DOHH2 (cell line): ENCODE measurements around the gene TRIM38.

Experiments used
- H3F3A ChIP-seq: fragments of 200-600 bp; sonication (generic), shearing (Covaris generic); 2 replicates; pipeline ENCODE4 v1.6.0; 2016; ENCODE audit warnings: antibody characterized with exemption, mild to moderate bottlenecking; ENCODE audit not compliant: control insufficient read depth, insufficient read depth
- H3K27ac ChIP-seq: fragments of 200-600 bp; sonication (generic); 2 replicates; pipeline ENCODE4 v1.5.1; 2014; ENCODE audit warnings: low read depth, mild to moderate bottlenecking, low read length, moderate library complexity
- H3K27me3 ChIP-seq: fragments of 200-600 bp; sonication (generic); 2 replicates; pipeline ENCODE4 v1.6.1; 2014; ENCODE audit warnings: mild to moderate bottlenecking, low read length, mixed read lengths; ENCODE audit not compliant: control insufficient read depth
- H3K36me3 ChIP-seq: fragments of 200-600 bp; sonication (generic); 2 replicates; pipeline ENCODE4 v1.6.1; 2014; ENCODE audit warnings: mild to moderate bottlenecking, low read length, moderate library complexity, mixed read lengths; ENCODE audit not compliant: control insufficient read depth
- H3K4me1 ChIP-seq: fragments of 200-600 bp; sonication (generic); 2 replicates; pipeline ENCODE4 v1.6.1; 2014; ENCODE audit warnings: mild to moderate bottlenecking, low read length, mixed read lengths; ENCODE audit not compliant: control insufficient read depth
- H3K4me2 ChIP-seq: fragments of 200-600 bp; sonication (generic); 2 replicates; pipeline ENCODE4 v1.6.0; 2014; ENCODE audit warnings: mild to moderate bottlenecking, low read length, moderate library complexity
- H3K4me3 ChIP-seq: fragments of 200-600 bp; sonication (generic); 2 replicates; pipeline ENCODE4 v1.5.1; 2014; ENCODE audit warnings: mild to moderate bottlenecking, low read length, mixed read lengths
- H3K79me2 ChIP-seq: fragments of 200-600 bp; sonication (generic); 2 replicates; pipeline ENCODE4 v1.6.1; 2014; ENCODE audit warnings: mild to moderate bottlenecking, low read length, mixed read lengths; ENCODE audit not compliant: control insufficient read depth
- H3K9me2 ChIP-seq: fragments of 200-600 bp; sonication (generic); replicated peaks from 2 replicates; pipeline ENCODE4 v1.6.1; 2014; ENCODE audit warnings: mild to moderate bottlenecking, low read length, mixed read lengths; ENCODE audit not compliant: control insufficient read depth
- H3K9me3 ChIP-seq: fragments of 200-600 bp; sonication (generic); 2 replicates; pipeline ENCODE4 v1.6.1; 2014; ENCODE audit warnings: antibody characterized with exemption, low read length, mixed read lengths; ENCODE audit not compliant: control insufficient read depth, insufficient read depth
- H4K20me1 ChIP-seq: fragments of 200-600 bp; sonication (generic); 2 replicates; pipeline ENCODE4 v1.6.0; 2014; ENCODE audit warnings: low read depth, mild to moderate bottlenecking, antibody characterized with exemption, low read length, moderate library complexity; ENCODE audit not compliant: control insufficient read depth, insufficient read depth
- CTCF ChIP-seq: fragments of 200-600 bp; sonication (generic); IDR thresholded peaks from one replicate; pipeline ENCODE4 v1.5.1; 2014; ENCODE audit warnings: antibody characterized with exemption, mild to moderate bottlenecking, low read depth, low read length; ENCODE audit not compliant: poor library complexity, severe bottlenecking
- EZH2phosphoT487 ChIP-seq: fragments of 200-600 bp; sonication (generic); IDR thresholded peaks from 2 replicates; pipeline ENCODE4 v1.6.1; 2017; ENCODE audit warnings: borderline replicate concordance, mild to moderate bottlenecking, antibody characterized with exemption, low read length, moderate library complexity, mixed read lengths

Gene TRIM38

GRCh38 chr6:26019967-26020328 is 57.3 kb downstream of the TRIM38 start:
- Histone ChIP-seq H3K4me2 (peak overlapping the region; percentile 96), H3K79me2 (no peaks in the 10 kb centered on the region), H3K9me2 (no peaks in the 10 kb centered on the region), H3K36me3 (peaks cover 12% of the 10 kb centered on the region), H4K20me1 (no peaks in the 10 kb centered on the region), H3K4me1 (peaks cover 39% of the 10 kb centered on the region), H3K27me3 (no peaks in the 10 kb centered on the region), H3K4me3 (peak overlapping the region; percentile 99), H3K9me3 (no peaks in the 10 kb centered on the region; the same call in 1 of the 2 replicates), H3F3A (peaks cover 23% of the 10 kb centered on the region), H3K27ac (peak overlapping the region; percentile 99)
- no peak for TF ChIP-seq EZH2phosphoT487
- no peak for TF ChIP-seq CTCF

GRCh38 chr6:26020329-26021000 is 57.9 kb downstream of the TRIM38 start:
- H3K9me2 ChIP-seq: no peaks in the 10 kb centered on the region
- no peaks in the 10 kb centered on the region for H3K79me2 ChIP-seq
- no peaks in the 10 kb centered on the region for H3K27me3 ChIP-seq
- no peaks in the 10 kb centered on the region for H4K20me1 ChIP-seq
- H3K9me3 ChIP-seq: no peaks in the 10 kb centered on the region; the same call in 1 of the 2 replicates
- H3K36me3 ChIP-seq: peaks cover 12% of the 10 kb centered on the region
- peak overlapping the region; percentile 99 for H3K27ac ChIP-seq
- peak overlapping the region; percentile 96 for H3K4me2 ChIP-seq
- H3F3A ChIP-seq: peaks cover 23% of the 10 kb centered on the region
- peaks cover 44% of the 10 kb centered on the region for H3K4me1 ChIP-seq
- H3K4me3 ChIP-seq: peak overlapping the region; percentile 99
- no peak for TF ChIP-seq CTCF
- TF ChIP-seq EZH2phosphoT487: no peak

DNA sequence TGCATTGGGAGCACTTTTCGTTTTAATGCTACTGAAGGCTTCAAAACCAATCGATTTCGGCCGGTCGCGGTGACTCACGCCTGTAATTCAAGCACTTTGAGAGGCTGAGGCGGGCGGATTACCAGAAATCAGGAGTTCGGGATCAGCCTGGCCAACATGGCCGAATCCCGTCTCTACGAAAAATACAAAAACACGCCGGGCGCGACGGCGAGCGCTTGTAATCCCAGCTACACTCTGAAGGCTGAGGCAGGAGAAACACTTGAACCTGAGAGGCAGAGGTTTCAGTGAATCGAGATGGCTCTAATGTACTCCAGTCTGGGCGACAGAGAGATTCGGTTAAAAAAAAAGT is 58.4 kb downstream of the TRIM38 start:
- no peaks in the 10 kb centered on the region for H3K9me2 ChIP-seq
- no peaks in the 10 kb centered on the region; the same call in 1 of the 2 replicates for H3K9me3 ChIP-seq
- H4K20me1 ChIP-seq: no peaks in the 10 kb centered on the region
- no peaks in the 10 kb centered on the region for H3K79me2 ChIP-seq
- peak overlapping the region; percentile 99 for H3K4me3 ChIP-seq
- no peaks in the 10 kb centered on the region for H3K27me3 ChIP-seq
- peaks cover 49% of the 10 kb centered on the region for H3K4me1 ChIP-seq
- peaks cover 15% of the 10 kb centered on the region for H3K36me3 ChIP-seq
- TF ChIP-seq EZH2phosphoT487 (no peak), CTCF (no peak)
- peak overlapping the region; percentile 99 for H3K27ac ChIP-seq
- H3K4me2 ChIP-seq: peak overlapping the region; percentile 96
- H3F3A ChIP-seq: peaks cover 28% of the 10 kb centered on the region
